ENCODE results near the gene LSM14B.

Gene LSM14B

GRCh38 chr20:62160876-62161275, 38.6 kb downstream of the LSM14B start:
- no peak for FAIRE-seq

GRCh38 chr20:62161347-62161746, 39.1 kb downstream of the LSM14B start:
- DNase-seq (ENCODE audit: insufficient read length, low spot score) (no peak), FAIRE-seq (no peak)
- TF ChIP-seq, protein P1, sequence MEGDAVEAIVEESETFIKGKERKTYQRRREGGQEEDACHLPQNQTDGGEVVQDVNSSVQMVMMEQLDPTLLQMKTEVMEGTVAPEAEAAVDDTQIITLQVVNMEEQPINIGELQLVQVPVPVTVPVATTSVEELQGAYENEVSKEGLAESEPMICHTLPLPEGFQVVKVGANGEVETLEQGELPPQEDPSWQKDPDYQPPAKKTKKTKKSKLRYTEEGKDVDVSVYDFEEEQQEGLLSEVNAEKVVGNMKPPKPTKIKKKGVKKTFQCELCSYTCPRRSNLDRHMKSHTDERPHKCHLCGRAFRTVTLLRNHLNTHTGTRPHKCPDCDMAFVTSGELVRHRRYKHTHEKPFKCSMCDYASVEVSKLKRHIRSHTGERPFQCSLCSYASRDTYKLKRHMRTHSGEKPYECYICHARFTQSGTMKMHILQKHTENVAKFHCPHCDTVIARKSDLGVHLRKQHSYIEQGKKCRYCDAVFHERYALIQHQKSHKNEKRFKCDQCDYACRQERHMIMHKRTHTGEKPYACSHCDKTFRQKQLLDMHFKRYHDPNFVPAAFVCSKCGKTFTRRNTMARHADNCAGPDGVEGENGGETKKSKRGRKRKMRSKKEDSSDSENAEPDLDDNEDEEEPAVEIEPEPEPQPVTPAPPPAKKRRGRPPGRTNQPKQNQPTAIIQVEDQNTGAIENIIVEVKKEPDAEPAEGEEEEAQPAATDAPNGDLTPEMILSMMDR (IDR thresholded peaks at IDR 0.05; ENCODE audit: insufficient read depth, missing control alignments), result no peak

More at GRCh38 chr20:62160876-62161275, 38.6 kb downstream of the LSM14B start:
- no peak for DNase-seq (ENCODE audit: insufficient read length, low spot score)
- TF ChIP-seq, protein P1 (IDR thresholded peaks at IDR 0.05; ENCODE audit: insufficient read depth, missing control alignments), result no peak

- TF ChIP-seq, protein P1 (IDR thresholded peaks at IDR 0.05; ENCODE audit: insufficient read depth, missing control alignments), result no peak
Measured at GRCh38 chr20:62162765-62163484, 40.6 kb downstream of the LSM14B start.

DNA sequence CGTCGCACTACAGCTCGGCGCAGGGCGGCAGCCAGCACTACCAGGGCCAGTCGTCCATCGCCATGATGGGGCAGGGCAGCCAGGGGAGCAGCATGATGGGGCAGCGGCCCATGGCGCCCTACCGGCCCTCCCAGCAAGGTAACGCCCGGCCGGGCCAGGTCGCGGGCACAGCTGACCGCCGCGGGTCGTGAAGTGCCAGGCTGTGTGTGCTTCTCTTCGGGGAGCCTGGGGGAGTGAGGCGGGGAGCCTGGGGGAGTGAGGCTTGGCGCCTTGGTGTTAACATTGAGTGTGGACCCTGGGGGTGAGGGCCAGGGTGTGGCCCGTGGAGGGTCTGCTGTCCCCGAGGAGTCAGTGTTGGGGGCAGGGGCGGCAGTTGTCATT, 41.2 kb downstream of the LSM14B start:
- TF ChIP-seq, protein P1 (IDR thresholded peaks at IDR 0.05; ENCODE audit: insufficient read depth, missing control alignments), result no peak
- DNase-seq (ENCODE audit: insufficient read length, low spot score) (no peak), FAIRE-seq (no peak)

More at GRCh38 chr20:62162765-62163484, 40.6 kb downstream of the LSM14B start:
- no peak for FAIRE-seq
- DNase-seq (ENCODE audit: insufficient read length, low spot score), result no peak

DNA sequence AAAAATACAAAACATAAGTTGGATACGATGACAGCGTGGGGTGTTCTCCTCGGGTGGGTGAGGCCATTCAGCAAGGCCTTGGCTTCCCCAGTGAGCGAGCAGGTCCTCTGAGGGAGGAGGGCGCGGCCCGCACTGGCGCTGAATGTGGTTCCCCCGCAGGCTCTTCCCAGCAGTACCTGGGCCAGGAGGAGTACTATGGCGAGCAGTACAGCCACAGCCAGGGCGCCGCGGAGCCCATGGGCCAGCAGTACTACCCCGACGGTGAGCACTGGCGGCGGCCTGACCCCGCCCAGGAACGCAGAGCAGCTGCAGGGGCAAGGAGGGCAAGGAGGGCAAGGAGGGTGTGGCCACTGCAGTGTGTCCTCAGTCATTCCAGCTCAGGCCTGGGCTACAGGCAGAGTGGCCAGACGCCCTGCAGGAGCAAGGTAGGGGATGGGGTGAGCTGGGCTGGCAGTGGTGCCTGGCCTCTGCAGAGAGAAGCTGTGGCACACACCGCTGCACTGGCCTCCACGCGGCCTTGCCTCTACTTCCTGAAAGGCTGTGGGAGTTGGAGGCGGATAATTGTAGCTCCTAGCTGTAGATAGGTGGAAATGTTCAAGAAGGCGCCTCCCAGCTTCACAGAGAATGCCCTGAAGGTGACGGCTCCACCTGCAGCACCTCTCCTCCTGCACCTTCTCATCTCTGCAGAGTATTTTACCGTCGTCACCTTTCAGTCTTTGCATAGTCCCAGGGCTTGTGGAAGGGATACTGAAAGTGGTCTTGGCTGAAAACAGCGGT, 41.9 kb downstream of the LSM14B start:
- no peak for DNase-seq (ENCODE audit: insufficient read length, low spot score)
- TF ChIP-seq, protein P1 (IDR thresholded peaks at IDR 0.05; ENCODE audit: insufficient read depth, missing control alignments), result no peak
- FAIRE-seq, result no peak

DNA sequence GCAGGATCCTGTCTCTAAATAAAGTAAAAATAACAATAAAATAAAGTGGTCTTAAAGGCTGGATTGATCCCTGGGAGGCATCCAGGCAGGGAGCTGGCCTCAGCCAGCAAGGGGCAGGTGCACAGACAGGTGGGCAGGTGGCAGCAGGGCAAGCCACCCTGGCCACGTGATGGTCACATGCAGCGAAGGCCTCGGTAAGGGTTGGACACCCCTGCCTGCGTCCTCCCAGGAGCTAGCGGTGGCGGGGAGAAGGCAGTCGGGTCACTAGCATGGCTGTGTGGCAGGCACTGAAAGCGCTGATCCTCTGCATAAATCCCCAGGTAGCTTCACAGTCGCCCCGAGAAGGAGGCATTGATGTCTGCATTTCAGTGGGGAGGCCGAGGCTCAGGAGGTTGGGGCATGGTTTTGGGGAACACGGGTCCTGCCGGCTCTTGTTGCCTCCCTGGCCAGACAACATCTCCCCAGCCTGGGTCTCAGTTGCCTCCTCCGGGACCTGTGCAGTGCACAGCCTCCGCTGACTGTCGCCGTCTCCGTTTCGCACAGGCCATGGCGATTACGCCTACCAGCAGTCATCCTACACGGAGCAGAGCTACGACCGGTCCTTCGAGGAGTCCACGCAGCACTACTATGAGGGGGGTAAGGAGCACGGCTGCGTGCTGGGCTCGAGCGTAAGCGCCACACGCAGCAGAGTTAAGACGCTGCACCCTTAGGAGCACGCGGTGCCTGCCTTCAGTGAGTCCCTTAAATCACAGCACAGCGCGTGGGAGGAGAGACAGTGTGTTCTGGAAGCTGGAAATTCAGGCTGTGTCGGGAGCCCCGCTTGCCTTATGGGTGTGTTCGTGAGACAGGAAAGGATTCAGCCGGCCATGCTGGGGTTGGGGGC, 42.8 kb downstream of the LSM14B start:
- TF ChIP-seq, protein P1 (IDR thresholded peaks at IDR 0.05; ENCODE audit: insufficient read depth, missing control alignments), result no peak
- FAIRE-seq (no peak), DNase-seq (ENCODE audit: insufficient read length, low spot score) (no peak)
